ENCODE results near the gene TIPRL. TPM values are rescaled to one million over a fixed set of nuclear protein-coding genes. Genes with fewer than 3 reads are reported as not detected.

The TIPRL gene
- total and polyA plus RNA-seq, 8 donors, result 10.8 to 229 (median 16.6) TPM

- intact Hi-C loops (cut with DNase I; ENCODE audit: low total_unique reads), result no loop called here
- no peaks in the 10 kb centered on the region for H3K4me1 ChIP-seq
- DNase-seq, result no peak
- no peak for TF ChIP-seq EP300 (IDR thresholded peaks at IDR 0.05)
- TF ChIP-seq POLR2A (IDR thresholded peaks at IDR 0.05), result no peak
- TF ChIP-seq POLR2AphosphoS5 (IDR thresholded peaks at IDR 0.05), result no peak
- TF ChIP-seq CTCF (IDR thresholded peaks at IDR 0.05), result no peak
- no peaks in the 10 kb centered on the region for H3K36me3 ChIP-seq
- peaks cover 0 to 1% (median 0%) of the 10 kb centered on the region in 3 donors for H3K27me3 ChIP-seq
- no peak overlapping the region for H3K4me3 ChIP-seq
- H3K27ac ChIP-seq, result no peak overlapping the region
- 88 to 97% (median 93%) methylated on average over 4 of the region's 4 CpGs for WGBS, 5 donors
- H3K9me3 ChIP-seq, result peaks cover 0 to 17% (median 13%) of the 10 kb centered on the region in 4 donors
These were observed 37.4 kb downstream of the TIPRL start for GRCh38 chr1:168216171-168216570.

- WGBS, 5 donors, result 92 to 98% (median 95%) methylated on average over 4 of the region's 4 CpGs
- H3K4me1 ChIP-seq, result no peaks in the 10 kb centered on the region
- H3K27me3 ChIP-seq, result peaks cover 0 to 4% (median 0%) of the 10 kb centered on the region in 3 donors
- no peak for TF ChIP-seq POLR2AphosphoS5 (IDR thresholded peaks at IDR 0.05)
- no peak for TF ChIP-seq CTCF (IDR thresholded peaks at IDR 0.05)
- no peak for TF ChIP-seq POLR2A (IDR thresholded peaks at IDR 0.05)
- TF ChIP-seq EP300 (IDR thresholded peaks at IDR 0.05), result no peak
- H3K4me3 ChIP-seq, result no peak overlapping the region
- H3K36me3 ChIP-seq, result no peaks in the 10 kb centered on the region
- intact Hi-C loops (cut with DNase I; ENCODE audit: low total_unique reads), result no loop called here
- no peak for DNase-seq
- H3K9me3 ChIP-seq, result peaks cover 0 to 6% (median 3%) of the 10 kb centered on the region in 4 donors
- H3K27ac ChIP-seq, result no peak overlapping the region
These were observed 38.9 kb downstream of the TIPRL start for GRCh38 chr1:168217664-168218063.

GRCh38 chr1:168218658-168219057 lies 39.9 kb downstream of the TIPRL start:
- DNase-seq, result no peak
- H3K27ac ChIP-seq, result no peak overlapping the region
- intact Hi-C loops (cut with DNase I; ENCODE audit: low total_unique reads), result no loop called here
- H3K36me3 ChIP-seq, result no peaks in the 10 kb centered on the region
- no peak overlapping the region for H3K4me3 ChIP-seq
- no peaks in the 10 kb centered on the region for H3K4me1 ChIP-seq
- TF ChIP-seq POLR2AphosphoS5 (IDR thresholded peaks at IDR 0.05) (no peak), EP300 (IDR thresholded peaks at IDR 0.05) (no peak), POLR2A (IDR thresholded peaks at IDR 0.05) (no peak), CTCF (IDR thresholded peaks at IDR 0.05) (no peak)
- H3K9me3 ChIP-seq, result peaks cover 0 to 2% (median 0%) of the 10 kb centered on the region in 4 donors
- H3K27me3 ChIP-seq, result peaks cover 0 to 4% (median 0%) of the 10 kb centered on the region in 3 donors
- WGBS, 5 donors, result 80 to 88% (median 86%) methylated on average over 4 of the region's 4 CpGs

- WGBS, 5 donors, result 62 to 73% (median 66%) methylated on average over 6 of the region's 6 CpGs
- intact Hi-C loops (cut with DNase I; ENCODE audit: low total_unique reads), result no loop called here
- no peak for DNase-seq
- H3K36me3 ChIP-seq, result no peaks in the 10 kb centered on the region
- no peak overlapping the region for H3K27ac ChIP-seq
- H3K9me3 ChIP-seq, result peaks cover 0 to 2% (median 0%) of the 10 kb centered on the region in 4 donors
- peaks cover 0 to 4% (median 0%) of the 10 kb centered on the region in 3 donors for H3K27me3 ChIP-seq
- TF ChIP-seq CTCF (IDR thresholded peaks at IDR 0.05) (no peak), POLR2AphosphoS5 (IDR thresholded peaks at IDR 0.05) (no peak), EP300 (IDR thresholded peaks at IDR 0.05) (no peak), POLR2A (IDR thresholded peaks at IDR 0.05) (no peak)
- H3K4me3 ChIP-seq, result no peak overlapping the region
- H3K4me1 ChIP-seq, result peaks cover 0 to 11% (median 6%) of the 10 kb centered on the region in 4 donors
These were observed 41.7 kb downstream of the TIPRL start for GRCh38 chr1:168220470-168220871.

Measured in stomach (tissue), 9 donors.